ENCODE results near the gene MYLK.

Gene MYLK

GRCh38 chr3:123871946-123872345 lies 12.2 kb downstream of the MYLK start:
- no peak for DNase-seq

- no peak for DNase-seq
Observed at GRCh38 chr3:123870033-123870432, 14.1 kb downstream of the MYLK start.

- DNase-seq = no peak
Observed at GRCh38 chr3:123869165-123869564, 15.0 kb downstream of the MYLK start.

- no peak for DNase-seq
Observed at GRCh38 chr3:123864706-123865105, 19.4 kb downstream of the MYLK start.

GRCh38 chr3:123862152-123862551 lies 22.0 kb downstream of the MYLK start:
- no peak for DNase-seq

- no peak for DNase-seq
Observed at GRCh38 chr3:123861081-123861836, 22.9 kb downstream of the MYLK start.

- no peak for DNase-seq
Observed at GRCh38 chr3:123859177-123859576, 25.0 kb downstream of the MYLK start.

GRCh38 chr3:123854905-123855304 lies 29.2 kb downstream of the MYLK start:
- no peak for DNase-seq

GRCh38 chr3:123853686-123854372 lies 30.3 kb downstream of the MYLK start:
- DNase-seq = no peak

GRCh38 chr3:123847209-123847608 lies 36.9 kb downstream of the MYLK start:
- no peak for DNase-seq

GRCh38 chr3:123843668-123844067 lies 40.5 kb downstream of the MYLK start:
- DNase-seq = no peak

- no peak for DNase-seq
Observed at GRCh38 chr3:123842711-123843110, 41.4 kb downstream of the MYLK start.

- DNase-seq = no peak
Observed at GRCh38 chr3:123841476-123842238, 42.5 kb downstream of the MYLK start.

- no peak for DNase-seq
Observed at GRCh38 chr3:123840961-123841360, 43.2 kb downstream of the MYLK start.

- DNase-seq = no peak
Observed at GRCh38 chr3:123837858-123838257, 46.3 kb downstream of the MYLK start.

- no peak for DNase-seq
Observed at GRCh38 chr3:123834631-123835030, 49.5 kb downstream of the MYLK start.

- no peak for DNase-seq
Observed at GRCh38 chr3:123833398-123833785, 50.7 kb downstream of the MYLK start.

GRCh38 chr3:123832692-123833397 lies 51.3 kb downstream of the MYLK start:
- no peak for DNase-seq

GRCh38 chr3:123831420-123831819 lies 52.7 kb downstream of the MYLK start:
- no peak for DNase-seq

GRCh38 chr3:123821920-123822319 lies 62.2 kb downstream of the MYLK start:
- DNase-seq = no peak

GRCh38 chr3:123819949-123820348 lies 64.2 kb downstream of the MYLK start:
- DNase-seq = no peak

GRCh38 chr3:123818921-123819429 lies 65.2 kb downstream of the MYLK start:
- DNase-seq = no peak

GRCh38 chr3:123818324-123818920 lies 65.7 kb downstream of the MYLK start:
- DNase-seq = no peak

Measured in NCI-H1436 (cell line).